Epithelial cell of prostate (primary cell): ENCODE measurements around the gene NCAPG2.

ENCODE experiments used
- DNase-seq: peaks from one replicate; pipeline ENCODE4 v3.0.0-alpha.2; 2011; ENCODE audit warnings: low read depth, low spot score
- H3K27ac ChIP-seq: fragments of 450-650 bp; 2 replicates; pipeline ENCODE4 v1.5.1; 2017; ENCODE audit warnings: mild to moderate bottlenecking

NCAPG2 gene

DNA sequence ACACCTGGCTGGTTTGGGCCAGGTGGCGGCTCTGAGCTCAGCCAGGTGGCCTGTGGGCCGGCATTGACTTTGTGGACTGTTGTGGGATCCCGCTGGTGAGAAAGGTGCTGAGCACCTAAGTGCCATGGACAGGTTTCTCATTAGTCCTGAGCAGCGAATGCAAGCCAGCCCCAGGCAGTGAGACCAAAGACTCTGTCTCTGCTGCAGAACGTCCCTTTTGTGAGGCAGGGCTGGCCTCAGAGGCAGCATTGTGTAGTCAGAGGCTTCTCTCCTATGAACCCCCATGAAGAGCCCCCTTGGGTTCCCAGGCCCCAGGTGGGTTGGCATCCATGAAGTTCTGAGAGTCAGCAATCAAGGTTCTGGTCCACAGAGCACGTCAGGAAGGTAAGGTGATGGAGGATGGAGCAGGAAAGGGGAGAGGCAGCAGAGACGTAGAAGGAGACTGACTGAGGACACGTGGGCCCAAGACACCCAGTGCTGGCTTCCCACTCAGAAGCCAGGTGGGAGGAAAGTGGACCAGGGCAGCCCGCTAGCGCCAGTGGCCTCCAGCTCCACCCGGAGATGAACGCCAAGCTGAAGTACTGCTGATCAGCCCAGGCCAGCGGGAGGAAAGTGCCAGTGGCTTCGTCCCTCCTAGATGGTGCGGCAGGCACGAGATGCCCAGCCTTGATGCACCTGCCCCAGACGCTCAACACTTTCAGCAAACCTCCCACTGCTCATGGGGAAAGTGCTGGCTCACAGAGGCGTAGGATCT is 97.8 kb downstream of the NCAPG2 start:
- DNase-seq, result no peak
- H3K27ac ChIP-seq, result no peak overlapping the region

GRCh38 chr7:158606129-158606528 is 98.5 kb downstream of the NCAPG2 start:
- H3K27ac ChIP-seq, result no peak overlapping the region

GRCh38 chr7:158603773-158604755 is 100.5 kb downstream of the NCAPG2 start:
- DNase-seq, result no peak

More at GRCh38 chr7:158606129-158606528, 98.5 kb downstream of the NCAPG2 start:
- DNase-seq, result no peak

DNA sequence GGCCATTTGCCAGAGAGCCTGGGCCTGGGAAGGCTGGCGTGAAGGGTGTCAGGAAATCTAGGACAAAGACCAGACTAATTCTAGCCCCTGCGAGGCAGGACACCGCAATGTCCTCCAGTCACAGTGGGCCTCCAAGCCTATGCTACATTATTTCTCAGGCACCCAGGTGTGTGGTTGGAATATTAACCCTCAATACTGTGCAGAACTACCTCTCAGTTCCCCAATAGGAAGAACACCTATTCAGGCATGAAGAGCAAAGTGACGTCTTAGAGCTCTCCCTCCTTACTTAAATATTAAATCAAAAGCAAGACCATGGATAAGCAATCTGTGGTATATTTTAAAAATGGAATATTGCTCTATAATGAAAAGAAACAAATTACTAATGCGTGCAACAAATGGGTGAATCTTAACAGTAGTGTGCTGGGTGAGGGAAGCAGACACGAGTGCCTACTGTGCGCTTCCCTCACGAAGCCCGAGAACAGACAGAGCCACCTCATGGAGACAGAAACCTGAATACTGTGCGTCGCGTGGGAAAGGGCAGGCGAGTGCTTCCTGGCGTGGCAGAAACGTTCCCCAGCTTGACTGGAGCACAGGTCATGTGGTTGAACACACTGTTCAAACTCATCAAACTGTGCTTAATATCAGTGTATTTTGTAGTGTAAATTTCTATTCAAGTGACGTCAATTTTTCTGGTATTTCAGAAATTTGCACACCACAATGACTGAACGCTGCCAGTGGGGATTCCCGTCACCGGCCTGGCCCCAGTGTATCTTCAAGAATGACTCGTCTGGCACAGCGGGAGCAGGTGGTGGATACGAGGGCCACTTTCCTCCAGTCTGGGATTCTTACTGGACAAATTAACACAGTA is 101.5 kb downstream of the NCAPG2 start:
- DNase-seq, result no peak
- no peak overlapping the region for H3K27ac ChIP-seq

More at GRCh38 chr7:158603773-158604755, 100.5 kb downstream of the NCAPG2 start:
- no peak overlapping the region for H3K27ac ChIP-seq

- no peak overlapping the region for H3K27ac ChIP-seq
- no peak for DNase-seq
Observed at GRCh38 chr7:158602041-158602440, 102.6 kb downstream of the NCAPG2 start.

DNA sequence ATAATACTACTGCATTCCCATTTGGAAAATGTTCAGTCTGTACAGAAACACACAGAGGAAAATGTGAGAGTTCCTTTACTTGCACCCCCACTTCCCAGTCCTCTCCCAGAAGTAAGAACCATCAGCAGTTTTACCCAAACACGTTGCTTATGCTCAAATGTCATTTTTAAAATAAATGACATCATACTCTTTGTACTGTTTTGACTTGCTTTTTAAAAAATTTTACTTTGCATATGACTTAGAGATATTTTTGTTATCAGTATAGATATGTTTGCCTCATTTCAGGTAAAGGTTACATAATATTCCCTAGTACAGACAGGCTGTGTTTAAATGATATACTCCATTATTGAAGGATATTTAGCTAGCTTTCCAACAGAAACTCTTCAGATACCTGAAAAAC is 103.5 kb downstream of the NCAPG2 start:
- DNase-seq, result no peak
- no peak overlapping the region for H3K27ac ChIP-seq

- no peak for DNase-seq
- no peak overlapping the region for H3K27ac ChIP-seq
Observed at GRCh38 chr7:158596745-158597144, 107.9 kb downstream of the NCAPG2 start.

- no peak overlapping the region for H3K27ac ChIP-seq
- no peak for DNase-seq
Observed at GRCh38 chr7:158596309-158596708, 108.3 kb downstream of the NCAPG2 start.

GRCh38 chr7:158595068-158595467 is 109.5 kb downstream of the NCAPG2 start:
- peak; percentile 41 for DNase-seq
- no peak overlapping the region for H3K27ac ChIP-seq

DNA sequence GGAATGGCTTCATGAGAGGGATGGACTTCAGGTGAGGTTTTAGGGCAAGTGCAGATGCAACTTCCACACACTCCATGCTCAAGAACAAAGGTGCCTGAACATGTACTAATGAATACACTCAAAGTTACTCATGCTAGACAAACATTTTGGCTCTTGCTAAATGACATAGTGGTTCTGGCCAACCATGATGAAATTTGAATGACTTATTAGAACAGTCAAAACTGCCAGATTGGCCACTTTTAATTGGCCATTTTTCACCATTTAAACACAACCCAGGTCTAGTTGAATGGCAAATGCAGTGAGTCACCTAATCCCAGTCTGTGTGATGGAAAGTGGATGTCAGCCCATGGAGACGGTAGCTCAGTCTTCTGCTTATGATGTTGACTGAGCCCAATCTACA is 112.1 kb downstream of the NCAPG2 start:
- no peak overlapping the region for H3K27ac ChIP-seq
- DNase-seq, result peak; percentile 54

- no peak overlapping the region for H3K27ac ChIP-seq
- no peak for DNase-seq
Observed at GRCh38 chr7:158591944-158592343, 112.7 kb downstream of the NCAPG2 start.

GRCh38 chr7:158590181-158590530 is 114.4 kb downstream of the NCAPG2 start:
- H3K27ac ChIP-seq, result no peak overlapping the region
- no peak for DNase-seq

DNA sequence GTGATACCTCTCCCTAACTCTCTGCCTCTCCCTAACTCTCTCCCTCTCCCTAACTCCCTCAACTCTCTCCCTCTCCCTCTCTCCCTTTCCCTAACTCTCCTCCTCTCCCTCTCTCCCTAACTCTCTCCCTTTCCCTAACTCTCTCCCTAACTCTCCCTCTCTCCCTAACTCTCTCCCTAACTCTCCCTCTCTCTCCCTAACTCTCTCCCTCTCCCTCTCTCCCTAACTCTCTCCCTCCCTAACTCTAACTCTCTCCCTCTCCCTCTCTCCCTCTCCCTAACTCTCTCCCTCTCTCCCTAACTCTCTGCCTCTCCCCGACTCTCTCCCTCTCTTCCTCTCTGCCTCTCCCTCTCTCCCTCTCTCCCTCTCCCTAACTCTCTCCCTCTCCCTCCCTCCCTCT is 115.0 kb downstream of the NCAPG2 start:
- no peak for DNase-seq
- no peak overlapping the region for H3K27ac ChIP-seq

DNA sequence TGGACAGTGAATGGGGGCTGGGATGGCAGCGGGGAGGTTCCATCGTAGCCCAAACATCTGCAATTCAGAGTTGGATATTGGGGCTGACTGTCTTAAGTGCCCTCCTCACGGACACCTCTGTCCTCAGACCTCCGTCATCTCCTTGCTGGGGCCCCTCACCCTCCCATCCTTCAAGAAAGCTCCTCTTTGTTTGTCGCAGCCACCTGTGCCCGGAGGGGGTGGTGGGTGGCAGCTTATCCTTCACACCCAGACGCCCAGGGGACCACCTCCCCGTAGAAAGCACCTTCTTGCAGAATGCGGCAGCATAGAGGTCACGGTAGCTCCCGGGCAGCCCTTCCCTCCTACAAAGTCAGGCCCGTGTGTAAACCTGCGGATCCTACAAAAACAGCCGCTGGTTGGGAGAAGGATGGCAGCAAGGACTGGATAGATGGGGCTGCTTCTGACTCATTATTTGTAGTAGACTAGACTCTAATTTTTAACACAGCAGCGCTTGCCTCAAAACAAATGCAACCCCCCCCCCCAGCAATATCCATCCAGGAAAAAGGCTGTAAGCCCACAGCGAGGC is 115.6 kb downstream of the NCAPG2 start:
- H3K27ac ChIP-seq, result no peak overlapping the region
- no peak for DNase-seq

DNA sequence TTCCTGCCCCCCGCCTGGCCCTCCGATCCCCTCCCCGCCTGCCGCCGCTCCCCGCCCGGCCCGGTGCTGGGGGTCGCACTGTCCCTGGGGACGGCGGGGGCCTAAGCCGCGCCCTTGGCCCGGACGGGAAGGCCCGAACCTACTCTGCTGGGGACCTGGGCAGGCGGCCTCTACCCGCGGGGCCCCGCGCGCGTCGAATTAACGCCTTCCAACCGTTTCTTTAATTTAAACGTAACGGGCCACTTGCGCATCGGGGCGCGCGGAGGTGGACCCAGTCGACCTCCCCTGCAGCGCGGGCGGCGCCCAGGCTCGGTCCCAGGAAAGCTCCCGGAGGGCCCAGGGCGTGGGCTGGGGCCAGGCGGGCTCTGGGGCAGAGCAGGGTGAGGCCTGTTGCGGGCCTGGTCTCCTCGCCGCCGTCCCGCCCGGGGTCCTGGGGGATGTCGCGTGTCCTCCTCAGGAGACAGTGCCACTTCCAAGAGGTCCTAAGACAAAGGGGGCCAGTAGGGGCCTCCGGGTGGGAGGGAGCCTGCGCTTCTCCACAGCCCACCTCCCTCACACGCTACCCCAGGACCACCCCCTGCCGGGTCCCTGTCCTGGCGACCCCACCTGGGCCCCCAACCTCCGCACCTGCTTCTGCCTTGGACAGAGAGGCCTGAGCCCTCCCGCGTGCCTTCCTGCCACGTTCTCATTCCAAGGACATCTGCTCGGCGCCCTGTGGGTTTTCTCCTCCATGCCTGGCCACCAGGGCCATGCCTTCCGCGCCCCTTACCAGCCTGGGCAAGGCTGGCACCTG is 116.3 kb downstream of the NCAPG2 start:
- DNase-seq, result no peak
- H3K27ac ChIP-seq, result no peak overlapping the region

DNA sequence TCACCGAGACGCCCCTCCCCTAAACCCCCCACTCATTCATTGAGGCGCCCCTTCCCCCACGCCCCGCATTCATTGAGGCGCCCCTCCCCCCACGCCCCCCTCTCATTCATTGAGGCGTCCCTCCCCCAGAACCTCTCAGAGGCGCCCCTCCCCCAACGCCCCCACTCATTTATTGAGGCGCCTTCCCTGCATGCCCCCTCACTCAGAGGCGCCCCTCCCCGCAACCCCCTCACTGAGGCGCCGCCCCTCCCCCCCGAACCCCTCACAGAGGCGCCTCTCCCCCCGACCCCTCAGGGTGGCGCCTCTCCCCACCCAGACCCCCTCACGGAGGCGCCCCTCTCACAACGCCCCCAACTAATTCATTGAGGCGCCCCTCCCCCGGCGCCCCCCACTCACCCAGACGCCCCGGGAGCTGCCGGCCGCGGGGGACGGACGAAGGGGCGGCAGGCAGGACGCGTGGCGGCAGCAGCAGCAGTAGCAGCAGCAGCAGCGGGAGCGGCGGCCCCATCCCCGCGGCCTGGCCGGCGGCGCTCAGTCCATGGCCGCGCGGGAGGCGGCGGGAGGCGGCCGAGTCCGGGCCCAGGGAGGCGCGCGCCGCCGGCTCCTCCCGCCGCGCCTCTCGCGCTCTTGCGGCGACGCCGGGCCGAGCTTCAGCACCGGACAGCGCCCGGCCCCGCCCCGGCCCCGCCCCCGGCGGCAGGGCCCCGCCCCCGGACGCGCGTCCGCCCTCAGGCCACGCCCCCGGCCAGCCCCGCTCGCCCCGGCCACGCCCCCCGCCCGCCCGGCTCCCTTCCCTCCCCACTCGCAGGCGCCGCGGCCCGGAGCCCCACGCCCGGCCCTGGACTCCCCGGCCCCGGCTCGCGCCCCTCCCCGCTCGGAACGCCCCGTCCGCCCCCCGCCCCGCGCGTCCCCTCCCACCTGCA is 117.2 kb downstream of the NCAPG2 start, which contains the start of gene PTPRN2:
Gene PTPRN2 (minus strand): TSS at position 662 of the 923 bp plus-strand sequence.
- no peak for DNase-seq
- no peak within 1 kb of the TSS for H3K27ac ChIP-seq

- no peak for DNase-seq
- no peak overlapping the region for H3K27ac ChIP-seq
Observed at GRCh38 chr7:158586499-158587161, 118.0 kb downstream of the NCAPG2 start.
